IPS-11a (cell line): ENCODE results near the gene SLC6A5.

Experiments
- H3K4me3 ChIP-seq: one replicate; pipeline ENCODE4 v1.5.1; 2013; ENCODE audit warnings: low read depth, low read length, control low read depth

SLC6A5 gene

GRCh38 chr11:20668844-20669819 lies 69.7 kb downstream of the SLC6A5 start, which contains the start of gene NELL1:
NELL1 (plus strand) TSS chr11:20669586.
- H3K4me3 ChIP-seq: peak within 1 kb of the TSS; percentile 45

- H3K4me3 ChIP-seq: peak overlapping the region; percentile 22
Measured at GRCh38 chr11:20669820-20670684, 70.6 kb downstream of the SLC6A5 start.

GRCh38 chr11:20670932-20671403 lies 71.6 kb downstream of the SLC6A5 start:
- peak overlapping the region; percentile 13 for H3K4me3 ChIP-seq

- H3K4me3 ChIP-seq: no peak overlapping the region
Measured at GRCh38 chr11:20671856-20672546, 72.6 kb downstream of the SLC6A5 start.

- no peak overlapping the region for H3K4me3 ChIP-seq
Measured at GRCh38 chr11:20672575-20672974, 73.2 kb downstream of the SLC6A5 start.

GRCh38 chr11:20676658-20677057 lies 77.2 kb downstream of the SLC6A5 start:
- no peak overlapping the region for H3K4me3 ChIP-seq

GRCh38 chr11:20688761-20689160 lies 89.4 kb downstream of the SLC6A5 start:
- H3K4me3 ChIP-seq: no peak overlapping the region

GRCh38 chr11:20707876-20708275 lies 108.5 kb downstream of the SLC6A5 start:
- no peak overlapping the region for H3K4me3 ChIP-seq
